ENCODE results near the gene SEMA4C.

DNA sequence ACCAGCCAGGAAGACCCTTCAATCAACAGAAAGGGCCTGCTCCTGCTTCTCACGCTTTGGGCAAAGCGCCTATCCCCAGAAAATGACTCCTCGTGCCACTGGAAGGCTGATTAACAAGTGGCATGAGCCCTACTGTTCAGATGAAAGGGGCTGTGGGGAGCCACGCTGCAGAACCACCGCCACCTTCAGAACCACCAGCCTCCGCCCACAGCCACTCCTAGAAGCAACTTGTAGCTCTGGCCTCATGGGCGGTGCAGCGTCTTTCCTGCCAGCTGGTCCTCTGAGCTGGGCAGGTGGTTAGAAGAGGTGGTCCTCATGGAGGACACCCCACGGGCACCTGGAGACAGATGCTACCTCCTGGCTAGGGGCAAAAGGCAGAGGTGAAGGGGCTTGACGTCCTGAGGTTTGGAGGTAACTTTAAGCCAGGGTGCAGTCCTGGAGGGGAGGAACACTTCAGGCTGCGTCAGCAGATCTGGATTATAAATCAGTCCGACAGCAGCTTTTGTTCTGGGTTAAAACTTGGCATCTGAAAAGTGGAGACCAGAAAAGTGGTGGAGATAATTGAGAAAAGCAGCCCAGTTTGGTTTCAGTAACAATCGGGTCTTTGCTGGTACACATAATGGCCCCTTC is 861 bp upstream of the SEMA4C start:
- no peak for TF ChIP-seq POLR2AphosphoS5 (IDR thresholded peaks at IDR 0.05; ENCODE audit: low read depth, low read length)
- TF ChIP-seq POLR2A (IDR thresholded peaks at IDR 0.05; ENCODE audit: low read depth, low read length), result no peak
- TF ChIP-seq TAF1 (IDR thresholded peaks at IDR 0.05; ENCODE audit: borderline replicate concordance, low read depth, low read length), result no peak
